Measurements from ENCODE around the gene ARHGEF39.
A peak's percentile ranks its signal among the peaks of the same experiment; 100 is the strongest.

The ARHGEF39 gene, protein sequence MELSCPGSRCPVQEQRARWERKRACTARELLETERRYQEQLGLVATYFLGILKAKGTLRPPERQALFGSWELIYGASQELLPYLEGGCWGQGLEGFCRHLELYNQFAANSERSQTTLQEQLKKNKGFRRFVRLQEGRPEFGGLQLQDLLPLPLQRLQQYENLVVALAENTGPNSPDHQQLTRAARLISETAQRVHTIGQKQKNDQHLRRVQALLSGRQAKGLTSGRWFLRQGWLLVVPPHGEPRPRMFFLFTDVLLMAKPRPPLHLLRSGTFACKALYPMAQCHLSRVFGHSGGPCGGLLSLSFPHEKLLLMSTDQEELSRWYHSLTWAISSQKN

DNA sequence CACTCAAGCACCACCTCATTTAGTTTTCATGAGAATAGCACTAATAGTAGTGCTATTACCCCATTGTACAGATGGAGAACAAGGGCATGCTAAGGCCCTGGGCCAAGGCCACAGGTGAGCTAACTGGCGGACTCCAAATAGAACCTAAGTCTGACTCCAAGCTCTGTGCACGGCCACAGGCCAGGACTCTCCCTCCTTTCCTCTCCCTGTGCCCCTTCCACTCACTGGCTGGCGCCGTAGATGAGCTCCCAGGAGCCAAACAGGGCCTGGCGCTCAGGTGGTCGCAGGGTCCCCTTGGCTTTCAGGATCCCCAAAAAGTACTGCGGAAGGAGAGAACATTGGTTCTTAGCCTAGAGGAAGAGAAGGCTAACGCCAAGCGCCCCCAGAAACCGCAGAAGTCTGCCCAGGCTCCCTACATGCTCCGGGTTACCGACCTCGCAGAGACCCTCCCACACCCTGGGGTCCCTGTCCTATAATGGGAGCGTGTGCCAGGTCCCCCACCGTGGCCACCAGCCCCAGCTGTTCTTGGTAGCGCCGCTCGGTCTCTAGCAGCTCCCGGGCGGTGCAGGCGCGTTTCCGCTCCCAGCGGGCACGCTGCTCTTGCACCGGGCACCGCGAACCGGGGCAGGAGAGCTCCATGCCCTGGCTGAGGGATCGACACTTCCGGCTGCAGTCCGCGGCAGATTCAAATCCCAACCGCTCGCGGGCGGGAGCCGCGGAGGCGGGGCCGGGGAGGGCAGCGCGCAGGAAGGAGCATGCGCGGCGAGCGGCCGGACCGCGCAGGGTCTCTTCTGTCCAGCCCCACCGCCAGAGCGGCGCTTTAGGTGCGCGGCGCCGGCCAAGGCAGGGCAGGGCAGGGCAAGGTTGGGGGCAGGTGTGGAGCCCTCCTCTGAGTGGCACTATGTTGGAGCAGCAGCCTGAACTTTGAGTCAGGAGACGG, at the start of gene ARHGEF39:
ARHGEF39 (minus strand) TSS at position 665 of the 940 bp plus-strand sequence; CDS start at position 639, 26 bp downstream.
- peak; percentile 86 for DNase-seq (ENCODE audit: low read depth)
- H3K4me3 ChIP-seq (ENCODE audit: low read depth, low read length) = peak within 1 kb of the TSS; percentile 71
- TF ChIP-seq MYC (IDR thresholded peaks at IDR 0.05; ENCODE audit: low read depth, low read length) = peak; percentile 74
- peak; percentile 28 for TF ChIP-seq POLR2A (IDR thresholded peaks at IDR 0.05; ENCODE audit: extremely low read depth, insufficient read length)
- TF ChIP-seq, protein P1, sequence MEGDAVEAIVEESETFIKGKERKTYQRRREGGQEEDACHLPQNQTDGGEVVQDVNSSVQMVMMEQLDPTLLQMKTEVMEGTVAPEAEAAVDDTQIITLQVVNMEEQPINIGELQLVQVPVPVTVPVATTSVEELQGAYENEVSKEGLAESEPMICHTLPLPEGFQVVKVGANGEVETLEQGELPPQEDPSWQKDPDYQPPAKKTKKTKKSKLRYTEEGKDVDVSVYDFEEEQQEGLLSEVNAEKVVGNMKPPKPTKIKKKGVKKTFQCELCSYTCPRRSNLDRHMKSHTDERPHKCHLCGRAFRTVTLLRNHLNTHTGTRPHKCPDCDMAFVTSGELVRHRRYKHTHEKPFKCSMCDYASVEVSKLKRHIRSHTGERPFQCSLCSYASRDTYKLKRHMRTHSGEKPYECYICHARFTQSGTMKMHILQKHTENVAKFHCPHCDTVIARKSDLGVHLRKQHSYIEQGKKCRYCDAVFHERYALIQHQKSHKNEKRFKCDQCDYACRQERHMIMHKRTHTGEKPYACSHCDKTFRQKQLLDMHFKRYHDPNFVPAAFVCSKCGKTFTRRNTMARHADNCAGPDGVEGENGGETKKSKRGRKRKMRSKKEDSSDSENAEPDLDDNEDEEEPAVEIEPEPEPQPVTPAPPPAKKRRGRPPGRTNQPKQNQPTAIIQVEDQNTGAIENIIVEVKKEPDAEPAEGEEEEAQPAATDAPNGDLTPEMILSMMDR (IDR thresholded peaks at IDR 0.05; ENCODE audit: low read depth, low read length) = peak; percentile 19
- TF ChIP-seq, protein P2, sequence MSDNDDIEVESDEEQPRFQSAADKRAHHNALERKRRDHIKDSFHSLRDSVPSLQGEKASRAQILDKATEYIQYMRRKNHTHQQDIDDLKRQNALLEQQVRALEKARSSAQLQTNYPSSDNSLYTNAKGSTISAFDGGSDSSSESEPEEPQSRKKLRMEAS (IDR thresholded peaks at IDR 0.05; ENCODE audit: low read depth, low read length) = peak; percentile 64; the same call in 1 of the 2 replicates

DNA sequence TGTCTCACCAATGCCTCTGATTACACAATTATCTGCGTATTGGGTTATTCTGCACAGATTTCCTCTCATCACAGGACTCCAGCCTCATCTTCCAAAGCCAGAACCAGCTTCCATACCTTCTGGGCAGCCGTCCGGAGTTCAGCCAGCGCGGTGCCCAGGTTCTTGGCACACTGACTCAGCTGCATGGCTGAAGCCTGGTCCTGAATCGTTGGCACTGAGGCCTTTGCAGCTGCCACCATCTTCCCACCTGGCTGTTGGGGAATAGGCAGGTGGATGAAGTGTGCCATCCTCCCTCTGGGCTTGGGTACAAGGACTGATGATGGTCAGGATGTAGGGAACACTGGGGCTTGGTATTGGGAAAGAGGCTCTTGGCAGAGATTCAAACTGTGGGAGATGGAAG, 49.1 kb upstream of the ARHGEF39 start:
- DNase-seq (ENCODE audit: low read depth) = no peak
- H3K4me3 ChIP-seq (ENCODE audit: low read depth, low read length) = no peak overlapping the region
- TF ChIP-seq MYC (IDR thresholded peaks at IDR 0.05; ENCODE audit: low read depth, low read length) (no peak), POLR2A (IDR thresholded peaks at IDR 0.05; ENCODE audit: extremely low read depth, insufficient read length) (no peak)
- TF ChIP-seq, protein P2 (IDR thresholded peaks at IDR 0.05; ENCODE audit: low read depth, low read length) = no peak
- TF ChIP-seq, protein P1 (IDR thresholded peaks at IDR 0.05; ENCODE audit: low read depth, low read length) = no peak

DNA sequence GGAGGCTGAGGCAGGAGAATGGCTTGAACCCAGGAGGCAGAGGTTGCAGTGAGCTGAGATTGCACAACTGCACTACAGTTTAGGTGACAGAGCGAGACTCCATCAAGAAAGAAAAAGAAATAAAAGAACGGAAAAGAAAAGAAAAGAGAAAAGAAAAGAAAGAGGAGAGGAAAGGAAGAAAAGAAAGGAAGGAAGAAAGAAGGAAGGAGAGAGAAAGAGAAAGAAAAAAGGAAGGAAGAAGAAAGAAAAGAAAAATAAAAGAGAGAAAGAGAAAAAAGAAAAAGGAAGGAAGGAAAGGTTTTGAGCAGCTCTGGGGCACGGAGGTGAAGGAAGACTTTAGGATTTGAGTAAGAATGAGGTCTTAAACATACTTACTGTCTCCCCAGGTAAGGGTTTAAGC, 48.6 kb upstream of the ARHGEF39 start:
- DNase-seq (ENCODE audit: low read depth) = no peak
- TF ChIP-seq POLR2A (IDR thresholded peaks at IDR 0.05; ENCODE audit: extremely low read depth, insufficient read length) (no peak), MYC (IDR thresholded peaks at IDR 0.05; ENCODE audit: low read depth, low read length) (no peak)
- TF ChIP-seq, protein P2 (IDR thresholded peaks at IDR 0.05; ENCODE audit: low read depth, low read length) = no peak
- TF ChIP-seq, protein P1 (IDR thresholded peaks at IDR 0.05; ENCODE audit: low read depth, low read length) = no peak
- no peak overlapping the region for H3K4me3 ChIP-seq (ENCODE audit: low read depth, low read length)

DNA sequence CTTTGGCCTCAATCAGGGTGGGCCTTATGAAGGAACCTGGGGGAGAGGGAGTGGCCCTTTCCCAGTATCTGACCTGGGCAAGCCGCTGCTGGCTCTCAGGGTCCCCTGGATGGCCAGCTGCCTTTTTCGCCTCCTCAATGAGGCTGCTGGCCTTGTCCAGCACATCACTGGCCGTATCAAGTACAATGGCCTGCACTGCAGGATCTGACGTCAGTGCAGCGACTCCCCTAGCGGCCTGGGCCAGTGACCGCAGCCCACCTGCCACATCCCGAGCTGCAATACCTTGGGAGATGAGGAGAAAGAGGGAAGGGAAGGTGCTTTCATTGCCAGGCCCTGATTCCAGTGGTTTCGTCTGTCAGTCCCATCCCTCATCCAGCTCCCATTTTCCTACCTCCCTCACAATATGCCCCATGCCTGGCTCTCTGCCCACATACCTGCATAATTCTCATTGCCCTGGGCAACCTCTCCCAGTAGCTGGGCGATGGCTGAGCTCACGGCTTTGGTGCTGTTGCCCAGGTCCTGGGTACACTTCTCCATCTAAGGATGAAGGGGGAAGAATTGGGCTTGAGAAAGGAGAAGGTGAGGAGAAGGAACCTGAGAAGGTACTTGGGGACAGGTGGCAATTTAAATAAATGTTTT, 47.9 kb upstream of the ARHGEF39 start:
- DNase-seq (ENCODE audit: low read depth) = no peak
- no peak for TF ChIP-seq MYC (IDR thresholded peaks at IDR 0.05; ENCODE audit: low read depth, low read length)
- TF ChIP-seq, protein P2 (IDR thresholded peaks at IDR 0.05; ENCODE audit: low read depth, low read length) = no peak
- TF ChIP-seq, protein P1 (IDR thresholded peaks at IDR 0.05; ENCODE audit: low read depth, low read length) = no peak
- TF ChIP-seq POLR2A (IDR thresholded peaks at IDR 0.05; ENCODE audit: extremely low read depth, insufficient read length) = no peak
- no peak overlapping the region for H3K4me3 ChIP-seq (ENCODE audit: low read depth, low read length)
